Vagina (tissue), 2 donors: Measurements from ENCODE around the gene WRAP53.

ENCODE experiments used
- CTCF ChIP-seq, 3 experiments: fragments of 450-650 bp in 2 of 3; fragments of 200-600 bp in 1 of 3; sonication (generic) in 1 of 3; IDR thresholded peaks; one replicate each; pipeline ENCODE4 v1.5.1; 2017 to 2019; ENCODE audit warnings: antibody characterized with exemption in 3 of 3, mild to moderate bottlenecking in 2 of 3, moderate library complexity in 2 of 3
- POLR2AphosphoS5 ChIP-seq, 2 donors: sonication (generic); formaldehyde crosslinking; IDR thresholded peaks; one replicate each; pipeline ENCODE4 v1.9.0; 2017; ENCODE audit warnings: antibody characterized with exemption in 2 of 2, mild to moderate bottlenecking in 2 of 2, low read depth in 1 of 2; ENCODE audit not compliant: insufficient read depth in 1 of 2

DNA sequence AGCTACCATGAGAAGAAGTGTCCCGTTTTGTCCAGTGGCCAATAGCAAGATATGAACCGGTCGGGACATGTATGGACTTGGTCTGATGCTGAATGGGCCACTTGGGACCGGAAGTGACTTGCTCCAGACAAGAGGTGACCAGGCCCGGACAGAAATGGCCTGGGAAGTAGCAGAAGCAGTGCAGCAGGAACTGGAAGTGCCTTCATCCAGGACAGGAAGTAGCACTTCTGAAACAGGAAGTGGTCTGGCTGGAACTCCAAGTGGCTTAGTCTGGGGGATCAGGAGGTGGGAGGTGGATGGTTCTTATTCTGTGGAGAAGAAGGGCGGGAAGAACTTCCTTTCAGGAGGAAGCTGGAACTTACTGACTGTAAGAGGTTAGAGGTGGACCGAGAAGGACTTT is 22.0 kb downstream of the WRAP53 start:
- no peak for TF ChIP-seq CTCF (IDR thresholded peaks at IDR 0.05)
- no peak for TF ChIP-seq POLR2AphosphoS5 (IDR thresholded peaks at IDR 0.05; ENCODE audit: insufficient read depth in 1 of 2, low read depth in 1 of 2)
